Gastroesophageal sphincter (tissue), 4 donors: ENCODE measurements around the gene TMEM45A. TPM values are rescaled to one million over a fixed set of nuclear protein-coding genes. Genes with fewer than 3 reads are reported as not detected.
A peak's percentile ranks its signal among the peaks of the same experiment; 100 is the strongest.

Experiments
- ATAC-seq: fragments of 150-250 bp; one replicate; pipeline ENCODE4 v1.9.1; 2016; ENCODE audit warnings: mild to moderate bottlenecking, moderate library complexity
- H3K27ac ChIP-seq, 4 donors: fragments of 200-600 bp; sonication (generic) in 3 of 4; 1 replicate in 3 of 4; 2 replicates in 1 of 4; pipeline ENCODE4 v1.5.1; 2016 to 2019
- H3K27me3 ChIP-seq: fragments of 200-600 bp; sonication (generic); one replicate; pipeline ENCODE4 v1.5.1; 2019
- H3K36me3 ChIP-seq, 2 donors: fragments of 200-600 bp; sonication (generic); one replicate each; pipeline ENCODE4 v1.5.1; 2019; ENCODE audit warnings: control low read depth in 1 of 2
- H3K4me1 ChIP-seq, 3 donors: fragments of 200-600 bp; sonication (generic); 1 replicate in 2 of 3; 2 replicates in 1 of 3; pipeline ENCODE4 v1.5.1; 2016 to 2019; ENCODE audit warnings: control low read depth in 2 of 3
- H3K4me3 ChIP-seq, 2 donors: fragments of 200-600 bp; sonication (generic); one replicate each; pipeline ENCODE4 v1.5.1; 2019; ENCODE audit warnings: mild to moderate bottlenecking in 1 of 2, moderate library complexity in 1 of 2
- H3K9me3 ChIP-seq, 3 donors: fragments of 200-600 bp; sonication (generic); one replicate each; pipeline ENCODE4 v1.5.1; 2017 to 2019; ENCODE audit warnings: control low read depth in 2 of 3
- EP300 ChIP-seq: sonication (generic); formaldehyde crosslinking; IDR thresholded peaks from one replicate; pipeline ENCODE4 v1.6.1; 2017; ENCODE audit warnings: antibody characterized with exemption, mild to moderate bottlenecking
- POLR2A ChIP-seq, 2 donors: fragments of 450-650 bp; IDR thresholded peaks; one replicate each; pipeline ENCODE4 v1.6.1; 2017; ENCODE audit warnings: antibody characterized with exemption in 2 of 2, mild to moderate bottlenecking in 2 of 2, moderate library complexity in 1 of 2
- POLR2AphosphoS5 ChIP-seq: sonication (generic); formaldehyde crosslinking; IDR thresholded peaks from one replicate; pipeline ENCODE4 v1.6.1; 2017; ENCODE audit warnings: antibody characterized with exemption
- WGBS, 2 donors: methylation state at CpG; one replicate each; pipeline ENCODE4 v1.1.5; 2018; ENCODE audit warnings: low coverage in 1 of 2; 5-methylcytosine and 5-hydroxymethylcytosine counted together
- total RNA-seq, 4 donors: library from RNA; depleted of rRNA; stranded (reverse); fragments of >200 nt; gene quantifications; one replicate each; pipeline ENCODE4 v1.1.0, GENCODE V29; 2016
- TF ChIP-seq, protein P1 (sequence below), 4 experiments: fragments of 200-600 bp in 2 of 4; fragments of 450-650 bp in 2 of 4; sonication (generic) in 1 of 4; IDR thresholded peaks; one replicate each; pipeline ENCODE4 v1.5.1; 2017 to 2019; ENCODE audit warnings: antibody characterized with exemption in 4 of 4, mild to moderate bottlenecking in 2 of 4, moderate library complexity in 2 of 4

The TMEM45A gene
- total RNA-seq, 4 donors from 2014 or later = 8.9 to 18.4 (median 17.6) TPM

DNA sequence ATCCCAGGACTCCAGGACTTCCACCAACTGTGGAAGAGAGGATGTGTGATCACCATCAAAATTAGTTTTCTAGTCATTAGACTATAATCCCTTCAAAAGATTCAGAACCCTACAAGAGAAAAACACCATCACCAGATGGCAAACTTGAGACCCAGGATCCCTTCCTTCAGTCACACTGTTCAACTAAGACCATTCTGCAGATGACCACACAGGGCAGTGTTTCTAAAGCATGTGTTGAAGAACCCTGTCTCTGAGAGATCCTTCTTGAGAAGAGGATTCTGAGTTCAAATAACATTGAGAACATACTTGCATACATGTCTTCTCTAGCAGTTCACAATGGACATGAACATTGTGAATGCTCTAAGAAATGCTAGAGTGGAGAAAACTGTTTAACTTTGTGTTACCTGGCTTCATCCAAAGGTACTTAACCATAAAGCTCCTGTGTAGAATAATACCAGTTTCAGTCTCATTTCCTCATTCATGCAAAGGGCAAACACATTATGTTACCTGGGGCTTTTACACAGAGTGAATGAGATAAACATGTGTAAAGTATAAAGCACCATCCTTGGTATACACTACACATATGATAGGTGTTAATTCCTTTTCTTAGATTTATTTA is 114.6 kb downstream of the TMEM45A start:
- TF ChIP-seq POLR2A (IDR thresholded peaks at IDR 0.05) (no peak), EP300 (no peak), POLR2AphosphoS5 (no peak)
- TF ChIP-seq, protein P1, sequence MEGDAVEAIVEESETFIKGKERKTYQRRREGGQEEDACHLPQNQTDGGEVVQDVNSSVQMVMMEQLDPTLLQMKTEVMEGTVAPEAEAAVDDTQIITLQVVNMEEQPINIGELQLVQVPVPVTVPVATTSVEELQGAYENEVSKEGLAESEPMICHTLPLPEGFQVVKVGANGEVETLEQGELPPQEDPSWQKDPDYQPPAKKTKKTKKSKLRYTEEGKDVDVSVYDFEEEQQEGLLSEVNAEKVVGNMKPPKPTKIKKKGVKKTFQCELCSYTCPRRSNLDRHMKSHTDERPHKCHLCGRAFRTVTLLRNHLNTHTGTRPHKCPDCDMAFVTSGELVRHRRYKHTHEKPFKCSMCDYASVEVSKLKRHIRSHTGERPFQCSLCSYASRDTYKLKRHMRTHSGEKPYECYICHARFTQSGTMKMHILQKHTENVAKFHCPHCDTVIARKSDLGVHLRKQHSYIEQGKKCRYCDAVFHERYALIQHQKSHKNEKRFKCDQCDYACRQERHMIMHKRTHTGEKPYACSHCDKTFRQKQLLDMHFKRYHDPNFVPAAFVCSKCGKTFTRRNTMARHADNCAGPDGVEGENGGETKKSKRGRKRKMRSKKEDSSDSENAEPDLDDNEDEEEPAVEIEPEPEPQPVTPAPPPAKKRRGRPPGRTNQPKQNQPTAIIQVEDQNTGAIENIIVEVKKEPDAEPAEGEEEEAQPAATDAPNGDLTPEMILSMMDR (IDR thresholded peaks at IDR 0.05) = no peak
- peaks cover 0 to 10% (median 0%) of the 10 kb centered on the region in 3 donors for H3K4me1 ChIP-seq
- H3K27me3 ChIP-seq = no peaks in the 10 kb centered on the region
- H3K27ac ChIP-seq = no peak overlapping the region
- no peak for ATAC-seq
- no peak overlapping the region for H3K4me3 ChIP-seq
- no peaks in the 10 kb centered on the region for H3K9me3 ChIP-seq
- no peaks in the 10 kb centered on the region for H3K36me3 ChIP-seq

GRCh38 chr3:100609305-100609704 is 116.9 kb downstream of the TMEM45A start, which contains the start of gene ADGRG7:
Gene ADGRG7 (plus strand): TSS chr3:100609601. CDS start chr3:100609857, 256 bp downstream.
- Histone ChIP-seq H3K27ac (no peak within 1 kb of the TSS), H3K4me1 (no peaks in the 10 kb centered on the region), H3K4me3 (no peak within 1 kb of the TSS), H3K36me3 (no peaks in the 10 kb centered on the region), H3K9me3 (no peaks in the 10 kb centered on the region), H3K27me3 (peaks cover 7% of the 10 kb centered on the region)
- TF ChIP-seq, protein P1 (IDR thresholded peaks at IDR 0.05) = no peak
- TF ChIP-seq EP300 = no peak
- no peak for TF ChIP-seq POLR2AphosphoS5
- TF ChIP-seq POLR2A (IDR thresholded peaks at IDR 0.05) = no peak
- no peak for ATAC-seq
- WGBS, 2 donors = 88 to 91% methylated on average over 1 to 2 of the region's 2 CpGs

- TF ChIP-seq POLR2A (IDR thresholded peaks at IDR 0.05) (no peak), EP300 (no peak), POLR2AphosphoS5 (no peak)
- TF ChIP-seq, protein P1 (IDR thresholded peaks at IDR 0.05) = no peak
- Histone ChIP-seq H3K27me3 (peaks cover 7% of the 10 kb centered on the region), H3K4me1 (no peaks in the 10 kb centered on the region), H3K27ac (no peak overlapping the region), H3K36me3 (no peaks in the 10 kb centered on the region), H3K4me3 (no peak overlapping the region), H3K9me3 (no peaks in the 10 kb centered on the region)
- 78% methylated on average over 2 of the region's 2 CpGs; no CpG with 5 or more reads in 1 of the 2 donors for WGBS, 2 donors
- ATAC-seq = peak; percentile 25
These were observed 117.5 kb downstream of the TMEM45A start for GRCh38 chr3:100609963-100610362.

DNA sequence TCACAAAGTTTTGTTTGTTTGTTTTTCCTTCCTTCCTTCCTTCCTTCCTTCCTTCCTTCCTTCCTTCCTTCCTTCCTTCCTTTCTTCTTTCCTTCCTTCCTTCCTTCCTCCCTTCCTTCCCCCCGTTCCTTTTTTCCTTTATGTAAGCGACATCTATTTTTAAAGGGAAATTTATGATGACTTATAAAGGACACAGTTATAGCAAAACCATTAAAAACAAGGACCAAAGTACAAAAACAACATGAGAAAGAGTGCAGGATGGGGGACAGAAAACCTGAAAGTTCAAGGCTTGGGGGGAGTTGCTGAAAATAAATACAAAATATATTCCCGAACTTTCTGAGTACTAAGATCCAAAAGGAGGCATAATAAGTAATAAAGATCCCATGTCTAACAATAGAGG is 118.8 kb downstream of the TMEM45A start:
- Histone ChIP-seq H3K9me3 (no peaks in the 10 kb centered on the region), H3K27me3 (peaks cover 7% of the 10 kb centered on the region), H3K27ac (no peak overlapping the region), H3K36me3 (no peaks in the 10 kb centered on the region), H3K4me1 (no peaks in the 10 kb centered on the region), H3K4me3 (no peak overlapping the region)
- ATAC-seq = no peak
- WGBS, 2 donors = 54 to 79% methylated on average over 2 to 3 of the region's 3 CpGs
- TF ChIP-seq, protein P1 (IDR thresholded peaks at IDR 0.05) = no peak
- no peak for TF ChIP-seq POLR2AphosphoS5
- no peak for TF ChIP-seq POLR2A (IDR thresholded peaks at IDR 0.05)
- TF ChIP-seq EP300 = no peak

- 73% methylated on average over 4 of the region's 4 CpGs for WGBS, 2 donors
These were observed 121.4 kb downstream of the TMEM45A start for GRCh38 chr3:100613721-100614390.

More at GRCh38 chr3:100613721-100614390, 121.4 kb downstream of the TMEM45A start:
- H3K27me3 ChIP-seq = peaks cover 7% of the 10 kb centered on the region
- H3K36me3 ChIP-seq = no peaks in the 10 kb centered on the region
- no peak overlapping the region for H3K27ac ChIP-seq
- no peaks in the 10 kb centered on the region for H3K9me3 ChIP-seq
- no peak for ATAC-seq
- no peaks in the 10 kb centered on the region for H3K4me1 ChIP-seq
- TF ChIP-seq EP300 = no peak
- TF ChIP-seq, protein P1 (IDR thresholded peaks at IDR 0.05) = no peak
- no peak for TF ChIP-seq POLR2A (IDR thresholded peaks at IDR 0.05)
- no peak for TF ChIP-seq POLR2AphosphoS5
- no peak overlapping the region for H3K4me3 ChIP-seq
